H1 (cell line): Measurements from ENCODE around the gene TANC1. TPM values are rescaled to one million over a fixed set of nuclear protein-coding genes. Genes with fewer than 3 reads are reported as not detected.

Experiments
- CTCF ChIA-PET: fragments of 300-600 bp; sonication (Branson Sonifier 250); formaldehyde crosslinking; loops from one replicate; lab custom pipeline; 2021; ENCODE audit not compliant: partially characterized antibody; lab: Charles Lee
- POLR2A ChIA-PET: fragments of 300-600 bp; sonication (Branson Sonifier 250); formaldehyde crosslinking; loops from one replicate; lab custom pipeline; 2021; ENCODE audit warnings: inconsistent platforms; ENCODE audit not compliant: partially characterized antibody; lab: Charles Lee
- DNase-seq, 2 experiments: peaks; one replicate each; pipeline versions ENCODE4 v3.0.0 to v3.0.0-alpha.2; 2010 to 2022; ENCODE audit warnings: low spot score in 2 of 2, low read depth in 1 of 2, mixed read lengths in 1 of 2
- FAIRE-seq: peaks from 2 replicates; lab custom pipeline; 2011; peaks lifted over from hg19 to GRCh38; lab: Jason Lieb, UNC
- H2AFZ ChIP-seq: 2 replicates; pipeline ENCODE4 v1.8.1; 2012; ENCODE audit warnings: low read length, inconsistent platforms
- H2AK5ac ChIP-seq: 2 replicates; pipeline ENCODE4 v1.6.1; 2013; ENCODE audit warnings: low read depth, low read length
- H2BK120ac ChIP-seq: replicated peaks from 2 replicates; pipeline ENCODE3; 2013; ENCODE audit warnings: low read depth, low read length, inconsistent platforms
- H2BK12ac ChIP-seq: 2 replicates; pipeline ENCODE4 v1.6.1; 2013; ENCODE audit warnings: low read depth, low read length
- H2BK15ac ChIP-seq: 2 replicates; pipeline ENCODE4 v1.6.1; 2013; ENCODE audit warnings: low read length
- H2BK20ac ChIP-seq: 2 replicates; pipeline ENCODE4 v1.6.1; 2013; ENCODE audit warnings: low read length
- H2BK5ac ChIP-seq: 2 replicates; pipeline ENCODE4 v1.6.1; 2013; ENCODE audit warnings: low read depth, low read length
- H3K14ac ChIP-seq: 2 replicates; pipeline ENCODE4 v1.6.1; 2013; ENCODE audit warnings: inconsistent platforms; ENCODE audit not compliant: insufficient read length
- H3K18ac ChIP-seq: 2 replicates; pipeline ENCODE4 v1.6.1; 2013; ENCODE audit warnings: low read length; ENCODE audit errors: extremely low read depth
- H3K23ac ChIP-seq: 2 replicates; pipeline ENCODE4 v1.6.1; 2013; ENCODE audit warnings: inconsistent platforms; ENCODE audit not compliant: insufficient read length
- H3K23me2 ChIP-seq: 2 replicates; pipeline ENCODE4 v1.6.1; 2013; ENCODE audit warnings: low read depth, low read length
- H3K27ac ChIP-seq: 2 replicates; pipeline ENCODE4 v1.6.1; 2011; ENCODE audit warnings: low read depth, low read length, inconsistent platforms
- H3K27me3 ChIP-seq, 4 experiments: replicated peaks in 1 of 4; 1 replicate in 1 of 4; 2 replicates in 3 of 4; pipeline versions ENCODE4 v1.6.1 to v1.8.1; 2011 to 2013; ENCODE audit warnings: low read length in 3 of 4, mild to moderate bottlenecking in 3 of 4, inconsistent platforms in 2 of 4, mixed read lengths in 2 of 4, moderate library complexity in 1 of 4; ENCODE audit not compliant: control insufficient read depth in 3 of 4, insufficient read depth in 3 of 4; ENCODE audit errors: extremely low read depth in 1 of 4
- H3K36me3 ChIP-seq, 4 experiments: 2 replicates each; pipeline versions ENCODE4 v1.6.1 to v1.8.1; 2011 to 2013; ENCODE audit warnings: mild to moderate bottlenecking in 4 of 4, low read length in 3 of 4, moderate library complexity in 2 of 4, control low read depth in 1 of 4, inconsistent platforms in 1 of 4; ENCODE audit not compliant: insufficient read depth in 4 of 4, control insufficient read depth in 2 of 4
- H3K4ac ChIP-seq: replicated peaks from 2 replicates; pipeline ENCODE3; 2013; ENCODE audit warnings: low read length, low read depth, mixed read lengths, inconsistent platforms; ENCODE audit not compliant: insufficient read length
- H3K4me1 ChIP-seq, 4 experiments: replicated peaks in 1 of 4; 1 replicate in 1 of 4; 2 replicates in 3 of 4; pipeline versions ENCODE4 v1.6.1 to v1.8.1; 2011 to 2013; ENCODE audit warnings: low read length in 3 of 4, inconsistent platforms in 2 of 4, mixed read lengths in 1 of 4; ENCODE audit not compliant: insufficient read depth in 4 of 4, control insufficient read depth in 3 of 4
- H3K4me2 ChIP-seq, 2 experiments: 2 replicates each; pipeline versions ENCODE4 v1.6.1 to v1.8.1; 2011 to 2013; ENCODE audit warnings: low read depth in 2 of 2, low read length in 2 of 2, control low read depth in 1 of 2, inconsistent platforms in 1 of 2, mild to moderate bottlenecking in 1 of 2; ENCODE audit not compliant: insufficient read depth in 1 of 2
- H3K4me3 ChIP-seq, 4 experiments: fragments of 200-600, 300-600 bp in 1 of 4; sonication (generic), shearing (Covaris generic), sonication (Bioruptor Twin) in 1 of 4; 2 replicates each; pipeline versions ENCODE4 v1.5.1 to v1.8.1; 2011 to 2016; ENCODE audit warnings: low read length in 4 of 4, low read depth in 3 of 4, control low read depth in 2 of 4, inconsistent platforms in 2 of 4, mild to moderate bottlenecking in 2 of 4, mixed read lengths in 1 of 4, moderate library complexity in 1 of 4; ENCODE audit not compliant: insufficient read depth in 2 of 4; ENCODE audit errors: extremely low read depth in 1 of 4
- H3K56ac ChIP-seq: replicated peaks from 2 replicates; pipeline ENCODE3; 2013; ENCODE audit warnings: low read depth, mild to moderate bottlenecking, mixed read lengths, low read length, inconsistent platforms; ENCODE audit not compliant: insufficient read length
- H3K79me1 ChIP-seq: 2 replicates; pipeline ENCODE4 v1.6.1; 2013; ENCODE audit warnings: low read depth, low read length, control low read depth
- H3K79me2 ChIP-seq, 2 experiments: 2 replicates each; pipeline versions ENCODE4 v1.6.1 to v1.8.1; 2012 to 2013; ENCODE audit warnings: low read length in 2 of 2, mild to moderate bottlenecking in 2 of 2, inconsistent platforms in 1 of 2; ENCODE audit not compliant: insufficient read depth in 2 of 2, control insufficient read depth in 1 of 2
- H3K9ac ChIP-seq, 4 experiments: replicated peaks in 1 of 4; 1 replicate in 1 of 4; 2 replicates in 3 of 4; pipeline versions ENCODE4 v1.6.1 to v1.8.1; 2011 to 2013; ENCODE audit warnings: low read depth in 3 of 4, low read length in 3 of 4, control low read depth in 2 of 4, mild to moderate bottlenecking in 2 of 4, moderate library complexity in 2 of 4, inconsistent platforms in 1 of 4; ENCODE audit errors: extremely low read depth in 1 of 4
- H3K9me3 ChIP-seq, 2 experiments: 2 replicates each; pipeline versions ENCODE4 v1.6.1 to v1.8.1; 2012 to 2013; ENCODE audit warnings: mild to moderate bottlenecking in 2 of 2, moderate library complexity in 2 of 2, control low read depth in 1 of 2, inconsistent platforms in 1 of 2, low read depth in 1 of 2, low read length in 1 of 2, mixed read lengths in 1 of 2; ENCODE audit not compliant: insufficient read depth in 2 of 2
- H4K20me1 ChIP-seq, 2 experiments: replicated peaks in 1 of 2; 2 replicates each; pipeline versions ENCODE3 to v1.8.1; 2011 to 2013; ENCODE audit warnings: inconsistent platforms in 2 of 2, low read length in 2 of 2, mild to moderate bottlenecking in 1 of 2; ENCODE audit not compliant: insufficient read depth in 2 of 2, control insufficient read depth in 1 of 2
- H4K5ac ChIP-seq: 2 replicates; pipeline ENCODE4 v1.6.1; 2013; ENCODE audit warnings: low read length, low read depth, mixed read lengths, inconsistent platforms; ENCODE audit not compliant: insufficient read length
- H4K8ac ChIP-seq: 2 replicates; pipeline ENCODE4 v1.8.0; 2013; ENCODE audit warnings: mild to moderate bottlenecking, moderate library complexity, low read length, inconsistent platforms; ENCODE audit not compliant: insufficient read depth; ENCODE audit errors: extremely low read depth
- H4K91ac ChIP-seq: replicated peaks from 2 replicates; pipeline ENCODE3; 2013; ENCODE audit warnings: low read length, mixed read lengths, inconsistent platforms; ENCODE audit not compliant: insufficient read length
- BRCA1 ChIP-seq: IDR thresholded peaks from 2 replicates; pipeline ENCODE4 v1.6.1; 2012; ENCODE audit warnings: low read depth, low read length, improper control_type of control experiment
- EZH2 ChIP-seq: fragments of 200-600 bp; sonication (generic); IDR thresholded peaks from 2 replicates; pipeline ENCODE4 v1.7.1; 2012; ENCODE audit warnings: low read depth, mild to moderate bottlenecking, moderate library complexity, low read length, inconsistent platforms; ENCODE audit not compliant: severe bottlenecking
- GABPA ChIP-seq: IDR thresholded peaks from 2 replicates; pipeline ENCODE4 v1.6.1; 2011; ENCODE audit warnings: mild to moderate bottlenecking, low read length, moderate library complexity, borderline replicate concordance; ENCODE audit not compliant: insufficient read depth
- GTF2F1 ChIP-seq: IDR thresholded peaks from 2 replicates; pipeline ENCODE4 v1.6.1; 2012; ENCODE audit warnings: low read depth, low read length, improper control_type of control experiment, borderline replicate concordance
- SIN3A ChIP-seq, 2 experiments: IDR thresholded peaks in 1 of 2; conservative IDR thresholded peaks in 1 of 2; 2 replicates each; pipeline ENCODE4 v1.6.1; 2011 to 2012; ENCODE audit warnings: low read length in 2 of 2, improper control_type of control experiment in 1 of 2, low read depth in 1 of 2, mild to moderate bottlenecking in 1 of 2
- WGBS, 2 experiments: shearing (Covaris generic) in 1 of 2; methylation state at CpG; one replicate each; pipeline versions ENCODE4 v1.1.6 to v1.1.7; 2013 to 2015; ENCODE audit warnings: low lambda C conversion rate in 2 of 2, mixed read lengths in 2 of 2, inconsistent platforms in 1 of 2, low coverage in 1 of 2, missing lambda C conversion rate in 1 of 2; ENCODE audit not compliant: insufficient replicate concordance in 2 of 2, insufficient coverage in 1 of 2, insufficient read length in 1 of 2; ENCODE audit errors: extremely low coverage in 1 of 2, missing lambda C conversion rate in 1 of 2; 5-methylcytosine and 5-hydroxymethylcytosine counted together
- polyA plus RNA-seq, 7 experiments: library from polyadenylated mRNA; depleted of rRNA in 3 of 7; stranded (reverse) in 5 of 7; unstranded in 2 of 7; fragments of >200 nt in 5 of 7; fragments of 200-250 nt in 2 of 7; gene quantifications; 1 replicate in 5 of 7; 2 replicates in 1 of 7; 4 replicates in 1 of 7; pipeline versions ENCODE4 v1.2.1 to v1.2.3, GENCODE V29; 2011 to 2013; ENCODE audit warnings: missing spikeins in 2 of 7, mixed read lengths in 2 of 7
- total RNA-seq: library from RNA; stranded (reverse); fragmentation: NEBNext Ultra II Directional; extraction: Animal tissue kit (Norgen Biotek cat#: 25700); gene quantifications from 2 replicates; pipeline ENCODE4 v1.2.1, GENCODE V29; 2021

Gene TANC1
- total and polyA plus RNA-seq, 2 of the 8 experiments (the other 6 are each of a cell fraction or from before 2014, with no cell fraction given): 4.1 to 7.6 TPM

GRCh38 chr2:159002462-159003111 is 34.1 kb downstream of the TANC1 start:
- FAIRE-seq: no peak
- no peak for TF ChIP-seq GTF2F1
- TF ChIP-seq BRCA1: no peak
- no peak for TF ChIP-seq SIN3A (conservative IDR thresholded peaks at IDR 0.05 in 1 of 2, IDR thresholded peaks at IDR 0.05 in 1 of 2; ENCODE audit: low read depth in 1 of 2, low read length in 2 of 2)
- TF ChIP-seq EZH2: no peak
- no peak for TF ChIP-seq GABPA

More at GRCh38 chr2:159002462-159003111, 34.1 kb downstream of the TANC1 start:
- 86% methylated on average over 7 of the region's 7 CpGs; no CpG with 5 or more reads in 1 of the 2 experiments for WGBS, 2 experiments
- peaks cover 3 to 5% of the 10 kb centered on the region in 2 experiments; a peak in 1 of 4 replicates for H3K9me3 ChIP-seq
- H3K14ac ChIP-seq: no peak overlapping the region
- H3K36me3 ChIP-seq: no peaks in the 10 kb centered on the region
- H2AK5ac ChIP-seq: no peak overlapping the region
- no peak overlapping the region for H2BK20ac ChIP-seq
- H2BK120ac ChIP-seq: no peak overlapping the region
- H3K9ac ChIP-seq: no peak overlapping the region
- POLR2A ChIA-PET: no interaction called here
- H3K79me1 ChIP-seq: peaks cover 2% of the 10 kb centered on the region; the same call in 1 of the 2 replicates
- no peak overlapping the region for H3K56ac ChIP-seq
- no peak overlapping the region for H3K4me3 ChIP-seq
- no peak overlapping the region for H3K27ac ChIP-seq
- H2BK15ac ChIP-seq: no peak overlapping the region
- H4K91ac ChIP-seq: no peak overlapping the region
- no peak for DNase-seq
- no peak overlapping the region for H3K4me2 ChIP-seq
- H4K5ac ChIP-seq: no peak overlapping the region
- H2BK5ac ChIP-seq: no peak overlapping the region
- H4K20me1 ChIP-seq: peaks cover 0 to 2% of the 10 kb centered on the region in 2 experiments
- H3K23me2 ChIP-seq: no peaks in the 10 kb centered on the region
- no peak overlapping the region for H4K8ac ChIP-seq
- no peaks in the 10 kb centered on the region for H3K27me3 ChIP-seq
- no peak overlapping the region for H2BK12ac ChIP-seq
- H3K4me1 ChIP-seq: no peaks in the 10 kb centered on the region
- no peak overlapping the region for H3K18ac ChIP-seq
- no peak overlapping the region for H3K23ac ChIP-seq
- H2AFZ ChIP-seq: no peak overlapping the region
- 0 out of 4 replicates have a peak, but pooled peaks cover 0 to 3% of the 10 kb centered on the region in 2 experiments for H3K79me2 ChIP-seq
- no peak overlapping the region for H3K4ac ChIP-seq
- CTCF ChIA-PET: interaction anchor here (0.5 kb wide), 1 partner anchor 62 kb away, joined by 3 read pairs; no protein-coding TSS in a partner anchor
